HCT116 (cell line): Measurements from ENCODE around the gene ASAP3.

Source experiments
- CBX3 ChIP-seq: IDR thresholded peaks from 2 replicates; pipeline ENCODE4 v1.6.1; 2012; ENCODE audit warnings: low read depth
- EGR1 ChIP-seq: IDR thresholded peaks from 2 replicates; pipeline ENCODE4 v1.6.1; 2012; ENCODE audit warnings: low read depth
- EZH2 ChIP-seq: fragments of 200-600 bp; sonication (generic); IDR thresholded peaks from 2 replicates; pipeline ENCODE4 v1.6.1; 2017; ENCODE audit warnings: antibody characterized with exemption, mixed run types
- EZH2phosphoT487 ChIP-seq: fragments of 200-600 bp; IDR thresholded peaks from 2 replicates; pipeline ENCODE4 v1.6.1; 2018; ENCODE audit warnings: antibody characterized with exemption, borderline replicate concordance
- FOSL1 ChIP-seq: IDR thresholded peaks from 2 replicates; pipeline ENCODE4 v1.6.1; 2012; ENCODE audit warnings: low read depth
- POLR2AphosphoS5 ChIP-seq: IDR thresholded peaks from 2 replicates; pipeline ENCODE4 v1.6.1; 2011; ENCODE audit warnings: mild to moderate bottlenecking, low read depth, low read length, moderate library complexity
- SIN3A ChIP-seq: IDR thresholded peaks from 2 replicates; pipeline ENCODE4 v1.6.1; 2012; ENCODE audit warnings: low read depth
- ZFX ChIP-seq: fragments of 450-650 bp; IDR thresholded peaks from 2 replicates; pipeline ENCODE4 v1.6.1; 2017
- TF ChIP-seq, protein P1 (sequence below): IDR thresholded peaks from 2 replicates; pipeline ENCODE4 v1.6.1; 2012
- TF ChIP-seq, protein P2 (sequence below), 3 experiments: fragments of 200-600 bp in 1 of 3; sonication (generic) in 1 of 3; IDR thresholded peaks in 2 of 3; conservative IDR thresholded peaks in 1 of 3; 2 replicates each; pipeline ENCODE4 v1.5.1; 2012 to 2017; ENCODE audit warnings: low read depth in 2 of 3, low read length in 2 of 3, antibody characterized with exemption in 1 of 3, borderline replicate concordance in 1 of 3, control low read depth in 1 of 3, mild to moderate bottlenecking in 1 of 3, mixed read lengths in 1 of 3, mixed run types in 1 of 3, moderate library complexity in 1 of 3; ENCODE audit not compliant: insufficient read depth in 1 of 3
- TF ChIP-seq, protein P3 (sequence below): IDR thresholded peaks from 2 replicates; pipeline ENCODE4 v1.6.1; 2012; ENCODE audit warnings: low read depth
- TF ChIP-seq, protein P4 (sequence below): IDR thresholded peaks from 2 replicates; pipeline ENCODE4 v1.6.1; 2012

DNA sequence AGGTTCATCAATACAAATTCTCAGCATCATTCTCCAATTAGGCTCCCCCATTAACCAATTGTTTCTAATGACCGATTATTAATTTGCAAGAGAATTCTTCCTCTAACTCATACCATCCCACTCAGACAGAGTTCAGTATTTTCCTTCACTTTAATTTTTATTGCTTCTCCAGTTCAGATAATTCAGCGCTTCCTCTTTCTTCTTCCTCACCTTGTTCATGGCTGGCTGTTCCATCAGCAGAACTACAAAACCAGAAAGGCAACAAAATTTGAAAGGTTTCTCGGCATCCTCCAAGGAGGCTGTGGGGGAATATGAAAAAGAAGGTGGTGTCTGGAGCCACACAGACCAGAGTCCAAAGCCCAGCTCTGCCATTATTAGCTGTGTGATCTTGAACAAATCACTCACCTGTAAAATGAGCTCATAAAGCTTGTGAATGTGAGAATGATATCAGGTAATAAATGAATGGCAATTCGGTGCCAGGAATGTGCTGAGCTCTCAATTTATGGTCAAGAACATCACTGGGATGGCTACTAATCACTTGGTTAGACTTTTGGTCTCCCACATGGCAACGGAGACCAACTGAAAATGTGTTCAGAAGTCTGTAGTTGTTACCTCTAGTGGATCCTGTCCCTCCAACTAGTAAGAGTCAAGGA, 102.6 kb downstream of the ASAP3 start:
- TF ChIP-seq ZFX: no peak
- TF ChIP-seq, protein P1, sequence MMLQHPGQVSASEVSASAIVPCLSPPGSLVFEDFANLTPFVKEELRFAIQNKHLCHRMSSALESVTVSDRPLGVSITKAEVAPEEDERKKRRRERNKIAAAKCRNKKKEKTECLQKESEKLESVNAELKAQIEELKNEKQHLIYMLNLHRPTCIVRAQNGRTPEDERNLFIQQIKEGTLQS: no peak
- TF ChIP-seq POLR2AphosphoS5: no peak
- no peak for TF ChIP-seq EZH2
- TF ChIP-seq, protein P2, sequence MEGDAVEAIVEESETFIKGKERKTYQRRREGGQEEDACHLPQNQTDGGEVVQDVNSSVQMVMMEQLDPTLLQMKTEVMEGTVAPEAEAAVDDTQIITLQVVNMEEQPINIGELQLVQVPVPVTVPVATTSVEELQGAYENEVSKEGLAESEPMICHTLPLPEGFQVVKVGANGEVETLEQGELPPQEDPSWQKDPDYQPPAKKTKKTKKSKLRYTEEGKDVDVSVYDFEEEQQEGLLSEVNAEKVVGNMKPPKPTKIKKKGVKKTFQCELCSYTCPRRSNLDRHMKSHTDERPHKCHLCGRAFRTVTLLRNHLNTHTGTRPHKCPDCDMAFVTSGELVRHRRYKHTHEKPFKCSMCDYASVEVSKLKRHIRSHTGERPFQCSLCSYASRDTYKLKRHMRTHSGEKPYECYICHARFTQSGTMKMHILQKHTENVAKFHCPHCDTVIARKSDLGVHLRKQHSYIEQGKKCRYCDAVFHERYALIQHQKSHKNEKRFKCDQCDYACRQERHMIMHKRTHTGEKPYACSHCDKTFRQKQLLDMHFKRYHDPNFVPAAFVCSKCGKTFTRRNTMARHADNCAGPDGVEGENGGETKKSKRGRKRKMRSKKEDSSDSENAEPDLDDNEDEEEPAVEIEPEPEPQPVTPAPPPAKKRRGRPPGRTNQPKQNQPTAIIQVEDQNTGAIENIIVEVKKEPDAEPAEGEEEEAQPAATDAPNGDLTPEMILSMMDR (IDR thresholded peaks at IDR 0.05 in 2 of 3, conservative IDR thresholded peaks at IDR 0.05 in 1 of 3; ENCODE audit: borderline replicate concordance in 1 of 3, insufficient read depth in 1 of 3, low read depth in 2 of 3, low read length in 2 of 3): no peak
- no peak for TF ChIP-seq EGR1
- no peak for TF ChIP-seq FOSL1
- TF ChIP-seq, protein P3, sequence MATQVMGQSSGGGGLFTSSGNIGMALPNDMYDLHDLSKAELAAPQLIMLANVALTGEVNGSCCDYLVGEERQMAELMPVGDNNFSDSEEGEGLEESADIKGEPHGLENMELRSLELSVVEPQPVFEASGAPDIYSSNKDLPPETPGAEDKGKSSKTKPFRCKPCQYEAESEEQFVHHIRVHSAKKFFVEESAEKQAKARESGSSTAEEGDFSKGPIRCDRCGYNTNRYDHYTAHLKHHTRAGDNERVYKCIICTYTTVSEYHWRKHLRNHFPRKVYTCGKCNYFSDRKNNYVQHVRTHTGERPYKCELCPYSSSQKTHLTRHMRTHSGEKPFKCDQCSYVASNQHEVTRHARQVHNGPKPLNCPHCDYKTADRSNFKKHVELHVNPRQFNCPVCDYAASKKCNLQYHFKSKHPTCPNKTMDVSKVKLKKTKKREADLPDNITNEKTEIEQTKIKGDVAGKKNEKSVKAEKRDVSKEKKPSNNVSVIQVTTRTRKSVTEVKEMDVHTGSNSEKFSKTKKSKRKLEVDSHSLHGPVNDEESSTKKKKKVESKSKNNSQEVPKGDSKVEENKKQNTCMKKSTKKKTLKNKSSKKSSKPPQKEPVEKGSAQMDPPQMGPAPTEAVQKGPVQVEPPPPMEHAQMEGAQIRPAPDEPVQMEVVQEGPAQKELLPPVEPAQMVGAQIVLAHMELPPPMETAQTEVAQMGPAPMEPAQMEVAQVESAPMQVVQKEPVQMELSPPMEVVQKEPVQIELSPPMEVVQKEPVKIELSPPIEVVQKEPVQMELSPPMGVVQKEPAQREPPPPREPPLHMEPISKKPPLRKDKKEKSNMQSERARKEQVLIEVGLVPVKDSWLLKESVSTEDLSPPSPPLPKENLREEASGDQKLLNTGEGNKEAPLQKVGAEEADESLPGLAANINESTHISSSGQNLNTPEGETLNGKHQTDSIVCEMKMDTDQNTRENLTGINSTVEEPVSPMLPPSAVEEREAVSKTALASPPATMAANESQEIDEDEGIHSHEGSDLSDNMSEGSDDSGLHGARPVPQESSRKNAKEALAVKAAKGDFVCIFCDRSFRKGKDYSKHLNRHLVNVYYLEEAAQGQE: no peak
- TF ChIP-seq, protein P4, sequence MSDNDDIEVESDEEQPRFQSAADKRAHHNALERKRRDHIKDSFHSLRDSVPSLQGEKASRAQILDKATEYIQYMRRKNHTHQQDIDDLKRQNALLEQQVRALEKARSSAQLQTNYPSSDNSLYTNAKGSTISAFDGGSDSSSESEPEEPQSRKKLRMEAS: no peak
- TF ChIP-seq EZH2phosphoT487: no peak
- no peak for TF ChIP-seq CBX3
- no peak for TF ChIP-seq SIN3A
